Heart left ventricle (tissue), 16 donors: ENCODE measurements around the gene TNNT1. TPM values are rescaled to one million over a fixed set of nuclear protein-coding genes. Genes with fewer than 3 reads are reported as not detected.
"Not testable (repeated sequence)": the region's sequence is repeated elsewhere in the genome, so short reads cannot be mapped to it uniquely, and the experiment has no call there.

ENCODE experiments used
- ATAC-seq, 4 donors: fragments of 200-7000 bp; cut with Tn5 transposase; one replicate each; pipeline ENCODE4 v1.9.1; 2020 to 2022; ENCODE audit warnings: moderate library complexity in 4 of 4, mild to moderate bottlenecking in 3 of 4, moderate number of reproducible peaks in 1 of 4
- DNase-seq, 5 donors: peaks; one replicate each; pipeline ENCODE4 v3.0.0-alpha.2; 2020
- H3K27ac ChIP-seq, 12 donors: fragments of 200-600 bp; sonication (generic) in 4 of 12; one replicate each; pipeline versions ENCODE4 v1.5.0 to v1.8.0; 2016 to 2022; ENCODE audit warnings: mild to moderate bottlenecking in 2 of 12
- H3K27me3 ChIP-seq, 9 donors: fragments of 200-600 bp; sonication (generic) in 2 of 9; one replicate each; pipeline versions ENCODE4 v1.5.1 to v1.8.0; 2016 to 2022; ENCODE audit warnings: mild to moderate bottlenecking in 3 of 9
- H3K36me3 ChIP-seq, 9 donors: fragments of 200-600 bp; sonication (generic) in 2 of 9; one replicate each; pipeline versions ENCODE4 v1.5.0 to v1.8.0; 2018 to 2022; ENCODE audit warnings: mild to moderate bottlenecking in 2 of 9
- H3K4me1 ChIP-seq, 12 donors: fragments of 200-600 bp; sonication (generic) in 4 of 12; one replicate each; pipeline versions ENCODE4 v1.5.0 to v1.8.0; 2016 to 2022; ENCODE audit warnings: mild to moderate bottlenecking in 3 of 12
- H3K4me3 ChIP-seq, 12 donors: fragments of 200-600 bp; sonication (generic) in 4 of 12; one replicate each; pipeline versions ENCODE4 v1.5.0 to v1.8.0; 2017 to 2022; ENCODE audit warnings: mild to moderate bottlenecking in 9 of 12, moderate library complexity in 4 of 12
- H3K9me3 ChIP-seq, 12 donors: fragments of 200-600 bp; sonication (generic) in 4 of 12; one replicate each; pipeline versions ENCODE4 v1.5.0 to v1.8.0; 2016 to 2022; ENCODE audit warnings: mild to moderate bottlenecking in 1 of 12
- CTCF ChIP-seq, 12 donors: fragments of 200-600 bp; sonication (generic) in 4 of 12; IDR thresholded peaks; one replicate each; pipeline versions ENCODE4 v1.5.0 to v1.8.0; 2018 to 2022; ENCODE audit warnings: antibody characterized with exemption in 12 of 12, mild to moderate bottlenecking in 5 of 12
- POLR2A ChIP-seq, 2 donors: fragments of 450-650 bp; IDR thresholded peaks; one replicate each; pipeline ENCODE4 v1.6.1; 2017; ENCODE audit warnings: antibody characterized with exemption in 2 of 2, mild to moderate bottlenecking in 2 of 2, moderate library complexity in 2 of 2
- WGBS, 4 donors: extraction: QIAGEN DNeasy Blood & Tissue Kit in 2 of 4; methylation state at CpG; one replicate each; pipeline versions ENCODE4 v1.1.5 to v1.1.7; 2013 to 2018; 5-methylcytosine and 5-hydroxymethylcytosine counted together
- intact Hi-C, 10 donors: fragments of 100-400 bp; cut with DNase I; formaldehyde crosslinking; loops; one replicate each; pipeline versions ENCODE4 v1.11.1 to v1.14.2; 2022
- polyA plus RNA-seq, 2 donors: library from polyadenylated mRNA; stranded (reverse); fragments of 200-250 nt; gene quantifications; one replicate each; pipeline ENCODE4 v1.2.3, GENCODE V29; 2013
- total RNA-seq, 9 donors: library from RNA; depleted of rRNA in 2 of 9; stranded (reverse); fragments of >200 nt in 2 of 9; fragmentation: NEBNext Ultra II Directional in 3 of 9; extraction: Animal tissue kit (Norgen Biotek cat#: 25700) in 3 of 9; gene quantifications; one replicate each; pipeline versions ENCODE4 v1.1.0 to v1.2.4, GENCODE V29; 2016 to 2023
- donor health status: ischemic (EF 13 %, LVEDD 7.1; RV severe dilation, severe dysfunction).
- donor health status: healthy with polysubstance abuse.
- donor health status: DM: no; HTN: yes; CAD: no.
- donor health status: DM: no; HTN: no; CAD: no.
- donor health status: ischemic (EF 25% LVEDD 6.9; RV normal size, moderate dysfunction).
- donor health status: ischemic (EF 25% LVEDD 5.7; RV mildly dilated, moderate dysfunction).
- donor health status: healthy.
- donor health status: DM: yes; HTN: yes; CAD: no.
- donor health status: ischemic (EF 35%, LVEDD 5.7; RV mildly dilated, moderate dysfunction).
- donor health status: nonischemic (EF 11% LVEDD 7.7; RV severe dilation, severe dysfunction).
- donor health status: DM: yes; HTN: yes; CAD: no.
- donor health status: PGD.
- donor health status: ischemic (EF 29% LVEDD 5.4; RV normal size, mild dysfunction).
- donor health status: nonischemic (EF 23%, LVEDD 6.1; RV moderate dilation, normal function).

The TNNT1 gene
- total and polyA plus RNA-seq, 11 donors, result 18.7 to 264 (median 58.6) TPM

- 4 to 10% (median 4%) methylated on average over 34 to 52 of the region's 52 CpGs for WGBS, 4 donors
- H3K4me1 ChIP-seq, result peaks cover 0 to 66% (median 13%) of the 10 kb centered on the region in 12 donors
- peaks cover 0 to 31% (median 8%) of the 10 kb centered on the region in 9 donors for H3K27me3 ChIP-seq
- H3K36me3 ChIP-seq, result peaks cover 0 to 36% (median 18%) of the 10 kb centered on the region in 9 donors
- H3K27ac ChIP-seq, result peak overlapping the region; percentile 71 to 100 (median 94)
- peak in 1 of 2 donors; percentile 10 for TF ChIP-seq POLR2A (IDR thresholded peaks at IDR 0.05)
- no peak for TF ChIP-seq CTCF (IDR thresholded peaks at IDR 0.05)
- intact Hi-C loops, result loop anchor here in 1 of 10 donors (5.0 kb wide), 1 partner anchor 39 kb away; the partner anchor contains the start of gene PPP1R12C
- peak overlapping the region; percentile 47 to 92 (median 66) for H3K4me3 ChIP-seq
- H3K9me3 ChIP-seq, result peaks cover 0 to 8% (median 0%) of the 10 kb centered on the region in 12 donors
- DNase-seq (peak; percentile 70 to 91 (median 81)), ATAC-seq (peak; percentile 33 to 69 (median 56))
These were observed 7.4 kb upstream of the TNNT1 start for GRCh38 chr19:55156202-55157063.

- ATAC-seq, H3K9me3 ChIP-seq, DNase-seq: not testable (repeated sequence)
- H3K27me3 ChIP-seq, result peaks cover 0 to 25% (median 8%) of the 10 kb centered on the region in 9 donors
- peaks cover 0 to 66% (median 12%) of the 10 kb centered on the region in 12 donors for H3K4me1 ChIP-seq
- H3K27ac ChIP-seq, result peak overlapping the region in 8 of 12 donors; percentile 34 to 100 (median 96)
- intact Hi-C loops, result loop anchor here in 1 of 10 donors (5.0 kb wide), 1 partner anchor 38 kb away; the partner anchor contains the start of gene PPP1R12C
- peaks cover 0 to 43% (median 22%) of the 10 kb centered on the region in 9 donors for H3K36me3 ChIP-seq
- peak overlapping the region; percentile 47 to 92 (median 66) for H3K4me3 ChIP-seq
- WGBS, 4 donors, result 0 to 7% (median 4%) methylated on average over 4 to 5 of the region's 5 CpGs
These were observed 6.8 kb upstream of the TNNT1 start for GRCh38 chr19:55155784-55156183.

- ATAC-seq (no peak), DNase-seq (peak in 1 of 5 donors; percentile 2)
- no peak for TF ChIP-seq POLR2A (IDR thresholded peaks at IDR 0.05)
- TF ChIP-seq CTCF (IDR thresholded peaks at IDR 0.05), result no peak
- peak overlapping the region in 11 of 12 donors; percentile 7 to 83 (median 54) for H3K4me3 ChIP-seq
- H3K27ac ChIP-seq, result peak overlapping the region in 5 of 12 donors; percentile 15 to 80 (median 38)
- H3K4me1 ChIP-seq, result peaks cover 0 to 64% (median 5%) of the 10 kb centered on the region in 12 donors
- H3K9me3 ChIP-seq, result peaks cover 0 to 8% (median 0%) of the 10 kb centered on the region in 12 donors
- H3K36me3 ChIP-seq, result peaks cover 0 to 46% (median 22%) of the 10 kb centered on the region in 9 donors
- H3K27me3 ChIP-seq, result peaks cover 0 to 29% (median 8%) of the 10 kb centered on the region in 9 donors
- intact Hi-C loops, result no loop called here
- WGBS, 4 donors, result 49 to 66% (median 61%) methylated on average over 12 of the region's 12 CpGs
These were observed 4.8 kb upstream of the TNNT1 start for GRCh38 chr19:55153652-55154264.

GRCh38 chr19:55152017-55152416 lies 3.0 kb upstream of the TNNT1 start:
- intact Hi-C loops, result no loop called here
- ATAC-seq, result no peak
- Histone ChIP-seq H3K36me3 (peaks cover 0 to 46% (median 22%) of the 10 kb centered on the region in 9 donors), H3K4me1 (peaks cover 0 to 58% (median 5%) of the 10 kb centered on the region in 12 donors), H3K27ac (peak overlapping the region in 5 of 12 donors; percentile 8 to 80 (median 46)), H3K4me3 (peak overlapping the region in 7 of 12 donors; percentile 9 to 76 (median 60)), H3K9me3 (peaks cover 0 to 8% (median 0%) of the 10 kb centered on the region in 12 donors), H3K27me3 (peaks cover 0 to 32% (median 8%) of the 10 kb centered on the region in 9 donors)
- no peak for DNase-seq
- no peak for TF ChIP-seq CTCF (IDR thresholded peaks at IDR 0.05)
- TF ChIP-seq POLR2A (IDR thresholded peaks at IDR 0.05), result no peak
